CD4-positive, alpha-beta T cell treated with Interleukin-4 for 4 hours (primary cell): ENCODE data around the gene ABCD1.

Experiments
- DNase-seq: peaks from one replicate; pipeline ENCODE4 v3.0.0-alpha.2; 2020

The ABCD1 gene

GRCh38 chrX:153775293-153776119 is 50.9 kb downstream of the ABCD1 start:
- DNase-seq, result no peak

GRCh38 chrX:153776120-153776599 is 51.5 kb downstream of the ABCD1 start:
- DNase-seq, result no peak

- DNase-seq, result no peak
Observed at GRCh38 chrX:153776611-153777045, 52.0 kb downstream of the ABCD1 start.

GRCh38 chrX:153777261-153778090 is 52.8 kb downstream of the ABCD1 start:
- DNase-seq, result no peak

GRCh38 chrX:153778181-153778580 is 53.5 kb downstream of the ABCD1 start:
- no peak for DNase-seq

GRCh38 chrX:153778684-153779101 is 54.0 kb downstream of the ABCD1 start:
- no peak for DNase-seq

- DNase-seq, result no peak
Observed at GRCh38 chrX:153779891-153780677, 55.4 kb downstream of the ABCD1 start.

GRCh38 chrX:153780678-153781427 is 56.2 kb downstream of the ABCD1 start, which contains the start of gene SRPK3:
Gene SRPK3, plus strand, starts transcription at chrX:153781041. Its CDS starts 46 bp downstream, at chrX:153781087.
- no peak for DNase-seq

- no peak for DNase-seq
Observed at GRCh38 chrX:153781428-153782047, 56.9 kb downstream of the ABCD1 start.

GRCh38 chrX:153782313-153782712 is 57.7 kb downstream of the ABCD1 start:
- no peak for DNase-seq

- no peak for DNase-seq
Observed at GRCh38 chrX:153782871-153783270, 58.2 kb downstream of the ABCD1 start.

GRCh38 chrX:153783378-153784013 is 58.8 kb downstream of the ABCD1 start:
- DNase-seq, result no peak

- no peak for DNase-seq
Observed at GRCh38 chrX:153784325-153784967, 59.8 kb downstream of the ABCD1 start.

GRCh38 chrX:153786669-153787068 is 62.0 kb downstream of the ABCD1 start:
- DNase-seq, result no peak

- DNase-seq, result no peak
Observed at GRCh38 chrX:153789654-153790053, 65.0 kb downstream of the ABCD1 start.

GRCh38 chrX:153791104-153791852 is 66.6 kb downstream of the ABCD1 start:
- DNase-seq, result no peak

- DNase-seq, result no peak
Observed at GRCh38 chrX:153792368-153792767, 67.7 kb downstream of the ABCD1 start.

GRCh38 chrX:153793291-153793690 is 68.6 kb downstream of the ABCD1 start:
- no peak for DNase-seq
